K562 (cell line): ENCODE results near the gene CD300E. TPM values are rescaled to one million over a fixed set of nuclear protein-coding genes. Genes with fewer than 3 reads are reported as not detected.

ENCODE experiments used
- ATAC-seq: fragments of 200-7000 bp; cut with Tn5 transposase; 3 replicates; pipeline ENCODE4 v1.9.1; 2020; ENCODE audit warnings: moderate library complexity
- BruUV-seq: library from RNA; stranded (reverse); fragments of 400-500 nt; replicated peaks from 2 replicates; lab custom pipeline; 2021; lab: Mats Ljungman, UMichigan
- CTCF ChIA-PET: fragments of 300-600 bp; formaldehyde crosslinking; extraction: SDS; loops from one replicate; lab custom pipeline; 2021; ENCODE audit warnings: low intra/inter-chr PET ratio; lab: Yijun Ruan, JAX
- POLR2A ChIA-PET: fragments of 300-600, 350-650 bp; sonication (Branson Sonifier 250); formaldehyde crosslinking; extraction: SDS; loops from one replicate; lab custom pipeline; 2021; ENCODE audit warnings: antibody characterized with exemption, inconsistent platforms; lab: Yijun Ruan, JAX
- DNase-seq, 4 experiments: peaks; one replicate each; pipeline versions ENCODE4 v3.0.0 to v3.0.0-alpha.2; 2011 to 2018; ENCODE audit warnings: low spot score in 3 of 4, mixed read lengths in 3 of 4; ENCODE audit errors: extremely low read depth in 1 of 4
- FAIRE-seq: peaks from 2 replicates; lab custom pipeline; 2011; peaks lifted over from hg19 to GRCh38; lab: Jason Lieb, UNC
- H2AFZ ChIP-seq: 2 replicates; pipeline ENCODE4 v1.6.0; 2011; ENCODE audit warnings: low read depth, low read length, control low read depth, inconsistent platforms
- H3K27ac ChIP-seq: fragments of 200-600 bp; 3 replicates; pipeline ENCODE4 v1.8.0; 2011; ENCODE audit warnings: low read depth, mild to moderate bottlenecking, control low read depth, inconsistent platforms, low read length, moderate library complexity, mixed read lengths; ENCODE audit errors: extremely low read depth
- H3K27me3 ChIP-seq, 2 experiments: fragments of 300-600 bp in 1 of 2; 2 replicates in 1 of 2; 3 replicates in 1 of 2; pipeline versions ENCODE4 v1.6.0 to v1.8.0; 2011; ENCODE audit warnings: inconsistent platforms in 2 of 2, low read length in 2 of 2, mild to moderate bottlenecking in 1 of 2, mixed read lengths in 1 of 2, moderate library complexity in 1 of 2; ENCODE audit not compliant: control insufficient read depth in 2 of 2, insufficient read depth in 2 of 2
- H3K36me3 ChIP-seq: fragments of 300-600 bp; 3 replicates; pipeline ENCODE4 v1.8.0; 2011; ENCODE audit warnings: mild to moderate bottlenecking, low read length, inconsistent platforms; ENCODE audit not compliant: control insufficient read depth, insufficient read depth
- H3K4me1 ChIP-seq, 2 experiments: fragments of 200-600 bp in 1 of 2; replicated peaks in 1 of 2; 2 replicates in 1 of 2; 3 replicates in 1 of 2; pipeline versions ENCODE4 v1.5.1 to v1.8.0; 2011; ENCODE audit warnings: inconsistent platforms in 2 of 2, low read length in 2 of 2, mild to moderate bottlenecking in 1 of 2, mixed read lengths in 1 of 2, moderate library complexity in 1 of 2; ENCODE audit not compliant: control insufficient read depth in 2 of 2, insufficient read depth in 2 of 2
- H3K4me2 ChIP-seq: 2 replicates; pipeline ENCODE4 v1.6.1; 2011; ENCODE audit warnings: low read length, control low read depth, inconsistent platforms, mixed read lengths; ENCODE audit not compliant: insufficient read depth
- H3K4me3 ChIP-seq: fragments of 200-600 bp; sonication (generic), shearing (Covaris generic); 2 replicates; pipeline ENCODE4 v1.5.1; 2016; ENCODE audit warnings: control low read depth, inconsistent platforms
- H3K79me2 ChIP-seq: fragments of 200-600 bp; 3 replicates; pipeline ENCODE4 v1.8.0; 2011; ENCODE audit warnings: low read length, inconsistent platforms; ENCODE audit not compliant: control insufficient read depth, insufficient read depth
- H3K9ac ChIP-seq, 2 experiments: 2 replicates each; pipeline versions ENCODE4 v1.6.0 to v1.6.1; 2011; ENCODE audit warnings: low read depth in 2 of 2, low read length in 2 of 2, control low read depth in 1 of 2, inconsistent platforms in 1 of 2, mild to moderate bottlenecking in 1 of 2, mixed read lengths in 1 of 2; ENCODE audit not compliant: insufficient read depth in 1 of 2
- H3K9me1 ChIP-seq: one replicate; pipeline ENCODE4 v1.6.0; 2011; ENCODE audit warnings: inconsistent platforms, mild to moderate bottlenecking, low read length, moderate library complexity; ENCODE audit not compliant: control insufficient read depth, insufficient read depth
- H3K9me3 ChIP-seq: replicated peaks from 2 replicates; pipeline ENCODE4 v1.5.1; 2011; ENCODE audit warnings: low read depth, low read length, inconsistent platforms; ENCODE audit not compliant: control insufficient read depth, insufficient read depth
- H4K20me1 ChIP-seq: replicated peaks from 2 replicates; pipeline ENCODE4 v1.6.1; 2011; ENCODE audit warnings: low read length, inconsistent platforms, mixed read lengths; ENCODE audit not compliant: control insufficient read depth, insufficient read depth
- BHLHE40 ChIP-seq: IDR thresholded peaks from 2 replicates; pipeline ENCODE4 v1.6.1; 2011; ENCODE audit warnings: low read length, improper control_type of control experiment
- E2F3 ChIP-seq: fragments of 250-450 bp; sonication (Bioruptor Pico); IDR thresholded peaks from 2 replicates; pipeline ENCODE4 v1.4.0; 2020; ENCODE audit warnings: mild to moderate bottlenecking
- EHMT2 ChIP-seq: fragments of 450-650 bp; IDR thresholded peaks from 2 replicates; pipeline ENCODE4 v1.6.1; 2018; ENCODE audit warnings: antibody characterized with exemption
- ELF4 ChIP-seq: fragments of 450-650 bp; formaldehyde crosslinking; IDR thresholded peaks from 2 replicates; pipeline ENCODE4 v1.4.0; 2022; ENCODE audit warnings: missing genetic modification characterization
- FOXJ3 ChIP-seq: sonication (generic); formaldehyde crosslinking; IDR thresholded peaks from 2 replicates; pipeline ENCODE4 v1.4.0; 2020; ENCODE audit warnings: mild to moderate bottlenecking, missing genetic modification reagents
- FOXP1 ChIP-seq: sonication (generic); formaldehyde crosslinking; IDR thresholded peaks from 2 replicates; pipeline ENCODE4 v1.8.0; 2022; ENCODE audit warnings: mild to moderate bottlenecking, missing genetic modification reagents
- HEY1 ChIP-seq: fragments of 250-450 bp; sonication (Bioruptor Pico); IDR thresholded peaks from 2 replicates; pipeline ENCODE4 v1.5.0; 2020; ENCODE audit warnings: mild to moderate bottlenecking, moderate library complexity, borderline replicate concordance
- JUNB ChIP-seq: fragments of 450-650 bp; formaldehyde crosslinking; conservative IDR thresholded peaks from 2 replicates; pipeline ENCODE4 v1.4.0; 2020; ENCODE audit warnings: mild to moderate bottlenecking
- NELFE ChIP-seq: IDR thresholded peaks from 2 replicates; pipeline ENCODE4 v1.6.1; 2011; ENCODE audit warnings: mild to moderate bottlenecking; ENCODE audit not compliant: insufficient read depth, insufficient read length
- NRF1 ChIP-seq, 2 experiments: fragments of 450-650 bp; IDR thresholded peaks in 1 of 2; conservative IDR thresholded peaks in 1 of 2; 2 replicates each; pipeline ENCODE4 v1.6.1; 2014; ENCODE audit warnings: mild to moderate bottlenecking in 2 of 2
- PYGO2 ChIP-seq: fragments of 450-650 bp; IDR thresholded peaks from 2 replicates; pipeline ENCODE4 v1.6.1; 2016; ENCODE audit warnings: mild to moderate bottlenecking, missing genetic modification characterization, moderate library complexity, missing compliant biosample characterization
- SAFB2 ChIP-seq: fragments of 200-400 bp; formaldehyde crosslinking; IDR thresholded peaks from 2 replicates; pipeline ENCODE4 v1.6.1; 2018; ENCODE audit warnings: borderline replicate concordance, low read length, low read depth, moderate library complexity; ENCODE audit not compliant: severe bottlenecking
- SMARCA5 ChIP-seq: fragments of 450-650 bp; IDR thresholded peaks from 2 replicates; pipeline ENCODE4 v1.6.1; 2016
- SP2 ChIP-seq: IDR thresholded peaks from 2 replicates; pipeline ENCODE4 v1.6.1; 2011; ENCODE audit warnings: mild to moderate bottlenecking, low read depth, low read length, moderate library complexity; ENCODE audit not compliant: poor library complexity, severe bottlenecking; ENCODE audit errors: extremely low read depth
- ZNF239 ChIP-seq: fragments of 250-450 bp; sonication (Bioruptor Pico); IDR thresholded peaks from 2 replicates; pipeline ENCODE4 v1.4.0; 2020; ENCODE audit warnings: mild to moderate bottlenecking
- ZNF75A ChIP-seq: fragments of 450-650 bp; formaldehyde crosslinking; IDR thresholded peaks from 2 replicates; pipeline ENCODE4 v1.4.0; 2020; ENCODE audit warnings: mild to moderate bottlenecking
- WGBS: fragments of 100-300 bp; shearing (Covaris generic); methylation state at CpG from one replicate; pipeline ENCODE4 v1.1.6; 2016; ENCODE audit warnings: low coverage, mixed read lengths; ENCODE audit not compliant: insufficient coverage; ENCODE audit errors: missing lambda C conversion rate; 5-methylcytosine and 5-hydroxymethylcytosine counted together
- in situ Hi-C: fragments of 300-500 bp; cut with MboI; formaldehyde crosslinking; loops from 4 replicates; pipeline ENCODE4 v1.15.0; 2018; ENCODE audit warnings: inconsistent platforms, mixed read lengths
- intact Hi-C: fragments of 100-400 bp; cut with micrococcal nuclease; formaldehyde crosslinking; loops from 2 replicates; pipeline ENCODE4 v1.14.2; 2022
- polyA plus RNA-seq, 8 experiments: library from polyadenylated mRNA; depleted of rRNA in 4 of 8; stranded (reverse) in 5 of 8; unstranded in 3 of 8; fragments of >200 nt; fragmentation: Nextera tagmentation in 2 of 8; fragmentation: Illumina TruSeq in 1 of 8; extraction: Ambion mirVana in 2 of 8; extraction: Trizol in 1 of 8; gene quantifications; 2 replicates each; pipeline versions ENCODE4 v1.2.1 to v1.2.3, GENCODE V29; 2011 to 2014; ENCODE audit warnings: inconsistent platforms in 1 of 8, missing spikeins in 1 of 8
- total RNA-seq, 7 experiments: library from RNA; depleted of rRNA in 6 of 7; stranded (reverse); fragments of >200 nt in 6 of 7; fragmentation: Illumina TruSeq in 2 of 7; extraction: Trizol in 2 of 7; gene quantifications; 2 replicates each; pipeline versions ENCODE4 v1.2.1 to v1.2.3, GENCODE V29; 2011 to 2021; ENCODE audit warnings: low replicate concordance in 1 of 7
- TF ChIP-seq, protein P1 (sequence below): fragments of 450-650 bp; formaldehyde crosslinking; IDR thresholded peaks from 2 replicates; pipeline ENCODE4 v1.4.0; 2020; ENCODE audit warnings: mild to moderate bottlenecking, moderate library complexity
- TF ChIP-seq, protein P2 (sequence below): fragments of 200-400 bp; formaldehyde crosslinking; IDR thresholded peaks from 2 replicates; pipeline ENCODE4 v1.6.1; 2017; ENCODE audit warnings: mild to moderate bottlenecking, low read depth, low read length, moderate library complexity
- TF ChIP-seq, protein P3 (sequence below): fragments of 450-650 bp; IDR thresholded peaks from 2 replicates; pipeline ENCODE4 v1.6.1; 2014; ENCODE audit warnings: low read depth, mild to moderate bottlenecking, moderate library complexity, borderline replicate concordance

Gene CD300E
- total and polyA plus RNA-seq, 9 of the 15 experiments (the other 6 are each of a cell fraction or from before 2014, with no cell fraction given), result not detected

DNA sequence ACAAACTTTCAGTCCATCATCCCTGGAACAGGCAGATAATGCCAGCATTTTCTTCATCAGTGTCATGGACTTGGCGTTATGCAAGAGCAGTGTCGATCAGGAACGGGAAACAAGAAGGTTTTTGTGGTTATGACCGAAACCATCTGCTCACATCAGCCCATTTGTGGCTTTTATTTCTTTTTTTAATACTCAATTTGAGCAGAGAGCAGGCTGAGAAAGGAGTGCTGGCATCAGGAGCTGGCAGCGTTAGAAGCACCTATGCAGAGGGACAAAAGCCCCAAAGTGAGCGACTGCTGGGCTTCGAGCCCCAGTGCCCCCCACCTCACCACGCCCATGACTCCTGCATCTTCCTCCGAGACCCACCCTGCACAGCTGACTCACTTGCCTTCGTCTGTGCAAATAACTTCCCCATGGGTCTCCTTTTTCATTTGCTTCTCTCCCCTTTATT is 16.2 kb upstream of the CD300E start:
- FAIRE-seq (no peak), ATAC-seq (no peak), DNase-seq (no peak)
- intact Hi-C loops (no loop called here), in situ Hi-C loops (no loop called here)
- Histone ChIP-seq H3K9me3 (no peaks in the 10 kb centered on the region), H3K9me1 (no peaks in the 10 kb centered on the region), H4K20me1 (no peaks in the 10 kb centered on the region), H3K4me2 (no peak overlapping the region), H3K27me3 (peaks cover 26 to 40% of the 10 kb centered on the region in 2 experiments), H3K4me3 (no peak overlapping the region), H3K9ac (no peak overlapping the region), H3K36me3 (no peaks in the 10 kb centered on the region), H3K79me2 (no peaks in the 10 kb centered on the region), H3K27ac (no peak overlapping the region), H3K4me1 (no peaks in the 10 kb centered on the region), H2AFZ (no peak overlapping the region)
- CTCF ChIA-PET, result no interaction called here
- no TSS peak for BruUV-seq
- under 1% methylated on average over 10 of the region's 10 CpGs for WGBS
- POLR2A ChIA-PET, result no interaction called here
- TF ChIP-seq SAFB2 (no peak), FOXJ3 (CRISPR knock-in tag) (no peak), JUNB (CRISPR knock-in tag) (no peak), NRF1 (conservative IDR thresholded peaks at IDR 0.05 in 1 of 2, IDR thresholded peaks at IDR 0.05 in 1 of 2) (no peak), PYGO2 (tag) (no peak), EHMT2 (no peak), SMARCA5 (no peak), FOXP1 (CRISPR knock-in tag) (no peak), SP2 (no peak), E2F3 (no peak), ZNF75A (CRISPR knock-in tag) (no peak), HEY1 (CRISPR knock-in tag) (no peak), BHLHE40 (no peak), ELF4 (CRISPR knock-in tag) (no peak), ZNF239 (CRISPR knock-in tag) (no peak), NELFE (no peak)
- TF ChIP-seq, protein P1, sequence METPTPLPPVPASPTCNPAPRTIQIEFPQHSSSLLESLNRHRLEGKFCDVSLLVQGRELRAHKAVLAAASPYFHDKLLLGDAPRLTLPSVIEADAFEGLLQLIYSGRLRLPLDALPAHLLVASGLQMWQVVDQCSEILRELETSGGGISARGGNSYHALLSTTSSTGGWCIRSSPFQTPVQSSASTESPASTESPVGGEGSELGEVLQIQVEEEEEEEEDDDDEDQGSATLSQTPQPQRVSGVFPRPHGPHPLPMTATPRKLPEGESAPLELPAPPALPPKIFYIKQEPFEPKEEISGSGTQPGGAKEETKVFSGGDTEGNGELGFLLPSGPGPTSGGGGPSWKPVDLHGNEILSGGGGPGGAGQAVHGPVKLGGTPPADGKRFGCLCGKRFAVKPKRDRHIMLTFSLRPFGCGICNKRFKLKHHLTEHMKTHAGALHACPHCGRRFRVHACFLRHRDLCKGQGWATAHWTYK (CRISPR knock-in tag), result no peak
- TF ChIP-seq, protein P2, sequence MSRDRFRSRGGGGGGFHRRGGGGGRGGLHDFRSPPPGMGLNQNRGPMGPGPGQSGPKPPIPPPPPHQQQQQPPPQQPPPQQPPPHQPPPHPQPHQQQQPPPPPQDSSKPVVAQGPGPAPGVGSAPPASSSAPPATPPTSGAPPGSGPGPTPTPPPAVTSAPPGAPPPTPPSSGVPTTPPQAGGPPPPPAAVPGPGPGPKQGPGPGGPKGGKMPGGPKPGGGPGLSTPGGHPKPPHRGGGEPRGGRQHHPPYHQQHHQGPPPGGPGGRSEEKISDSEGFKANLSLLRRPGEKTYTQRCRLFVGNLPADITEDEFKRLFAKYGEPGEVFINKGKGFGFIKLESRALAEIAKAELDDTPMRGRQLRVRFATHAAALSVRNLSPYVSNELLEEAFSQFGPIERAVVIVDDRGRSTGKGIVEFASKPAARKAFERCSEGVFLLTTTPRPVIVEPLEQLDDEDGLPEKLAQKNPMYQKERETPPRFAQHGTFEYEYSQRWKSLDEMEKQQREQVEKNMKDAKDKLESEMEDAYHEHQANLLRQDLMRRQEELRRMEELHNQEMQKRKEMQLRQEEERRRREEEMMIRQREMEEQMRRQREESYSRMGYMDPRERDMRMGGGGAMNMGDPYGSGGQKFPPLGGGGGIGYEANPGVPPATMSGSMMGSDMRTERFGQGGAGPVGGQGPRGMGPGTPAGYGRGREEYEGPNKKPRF, result no peak
- TF ChIP-seq, protein P3, sequence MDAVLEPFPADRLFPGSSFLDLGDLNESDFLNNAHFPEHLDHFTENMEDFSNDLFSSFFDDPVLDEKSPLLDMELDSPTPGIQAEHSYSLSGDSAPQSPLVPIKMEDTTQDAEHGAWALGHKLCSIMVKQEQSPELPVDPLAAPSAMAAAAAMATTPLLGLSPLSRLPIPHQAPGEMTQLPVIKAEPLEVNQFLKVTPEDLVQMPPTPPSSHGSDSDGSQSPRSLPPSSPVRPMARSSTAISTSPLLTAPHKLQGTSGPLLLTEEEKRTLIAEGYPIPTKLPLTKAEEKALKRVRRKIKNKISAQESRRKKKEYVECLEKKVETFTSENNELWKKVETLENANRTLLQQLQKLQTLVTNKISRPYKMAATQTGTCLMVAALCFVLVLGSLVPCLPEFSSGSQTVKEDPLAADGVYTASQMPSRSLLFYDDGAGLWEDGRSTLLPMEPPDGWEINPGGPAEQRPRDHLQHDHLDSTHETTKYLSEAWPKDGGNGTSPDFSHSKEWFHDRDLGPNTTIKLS, result no peak
